Stimulated activated CD8-positive, alpha-beta memory T cell treated with anti-CD3 and anti-CD28 coated beads, Interleukin-7, amount 100 ng/mL, for 4 hours (primary cell): Measurements from ENCODE around the gene NOLC1.
"Not testable (repeated sequence)": the region's sequence is repeated elsewhere in the genome, so short reads cannot be mapped to it uniquely, and the experiment has no call there.

ENCODE experiments used
- DNase-seq, 2 donors: peaks; one replicate each; pipeline ENCODE4 v3.0.0-alpha.2; 2020; ENCODE audit warnings: low read depth in 2 of 2

NOLC1 gene

DNA sequence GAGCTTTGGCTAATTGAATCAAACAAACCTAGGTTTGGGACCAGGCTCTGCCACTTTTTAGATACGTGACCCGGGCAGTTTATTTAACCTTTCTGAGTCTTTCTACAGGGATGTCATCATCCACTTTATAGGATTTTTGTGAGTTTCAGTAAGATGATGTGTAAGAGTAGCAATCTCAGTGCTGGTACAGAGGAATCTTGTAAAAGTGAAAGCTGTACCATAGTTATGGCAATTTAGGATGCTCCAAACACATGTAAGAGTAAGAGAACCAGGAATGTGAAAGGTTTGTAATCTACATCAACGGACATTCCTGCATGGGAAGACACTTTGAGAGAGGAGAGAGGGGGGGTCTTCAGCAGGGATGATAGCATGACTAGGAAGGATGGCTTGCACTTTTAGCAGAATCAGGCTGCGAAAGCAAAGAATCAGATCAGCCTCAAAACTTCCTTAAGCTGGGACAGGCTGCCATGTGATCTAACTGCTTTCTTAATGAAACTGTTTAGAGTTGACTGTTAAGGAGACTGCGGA lies 968 bp downstream of the NOLC1 start:
- no peak for DNase-seq

DNA sequence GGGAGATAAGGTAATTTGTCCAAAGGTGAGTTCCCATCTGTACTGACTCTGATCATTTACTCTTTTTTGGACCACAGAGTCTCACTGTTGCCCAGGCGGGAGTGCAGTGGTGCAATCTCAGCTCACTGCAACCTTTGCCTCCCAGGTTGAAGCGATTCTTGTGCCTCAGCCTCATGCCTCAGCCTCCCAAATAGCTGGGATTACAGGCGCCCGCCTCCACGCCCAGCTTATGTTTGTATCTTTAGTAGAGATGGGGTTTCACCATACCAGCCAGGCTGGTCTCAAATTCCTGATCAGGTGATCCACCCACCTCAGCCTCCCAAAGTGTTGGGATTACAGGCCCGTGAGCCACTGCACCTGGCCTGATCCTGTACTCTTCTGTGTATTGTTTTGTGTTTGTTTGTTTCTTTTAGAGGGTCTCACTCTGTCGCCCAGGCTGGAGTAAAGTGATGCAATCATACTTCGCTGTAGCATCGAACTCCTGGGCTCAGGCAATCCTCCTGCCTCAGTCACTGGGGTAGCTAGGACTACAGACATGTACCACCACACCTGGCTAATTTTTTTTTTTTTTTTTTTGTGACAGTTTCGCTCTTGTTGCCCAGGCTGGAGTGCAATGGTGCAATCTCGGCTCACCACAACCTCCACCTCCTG lies 2.4 kb downstream of the NOLC1 start:
- no peak for DNase-seq

GRCh38 chr10:102157224-102157623 lies 5.0 kb downstream of the NOLC1 start:
- DNase-seq = no peak

DNA sequence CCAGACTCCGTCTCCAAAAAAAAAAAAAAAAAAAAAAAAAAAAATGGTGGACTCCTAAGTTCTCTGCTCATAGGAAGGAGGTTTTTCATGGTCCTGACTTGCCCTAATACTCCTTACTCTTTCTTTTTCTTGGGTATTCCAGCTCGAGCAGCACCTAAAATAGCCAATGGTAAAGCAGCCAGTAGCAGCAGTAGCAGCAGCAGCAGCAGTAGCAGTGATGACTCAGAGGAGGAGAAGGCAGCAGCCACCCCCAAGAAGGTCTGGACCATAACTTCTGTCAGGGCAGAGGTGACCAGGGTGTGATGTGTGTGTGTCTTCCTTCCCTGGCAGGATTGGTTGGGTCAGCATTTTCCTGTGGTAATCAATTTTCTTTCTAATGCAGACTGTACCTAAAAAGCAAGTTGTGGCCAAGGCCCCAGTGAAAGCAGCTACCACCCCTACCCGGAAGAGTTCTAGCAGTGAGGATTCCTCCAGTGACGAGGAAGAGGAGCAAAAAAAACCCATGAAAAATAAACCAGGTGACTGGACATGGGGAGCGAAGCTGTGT lies 6.9 kb downstream of the NOLC1 start:
- no peak for DNase-seq

DNA sequence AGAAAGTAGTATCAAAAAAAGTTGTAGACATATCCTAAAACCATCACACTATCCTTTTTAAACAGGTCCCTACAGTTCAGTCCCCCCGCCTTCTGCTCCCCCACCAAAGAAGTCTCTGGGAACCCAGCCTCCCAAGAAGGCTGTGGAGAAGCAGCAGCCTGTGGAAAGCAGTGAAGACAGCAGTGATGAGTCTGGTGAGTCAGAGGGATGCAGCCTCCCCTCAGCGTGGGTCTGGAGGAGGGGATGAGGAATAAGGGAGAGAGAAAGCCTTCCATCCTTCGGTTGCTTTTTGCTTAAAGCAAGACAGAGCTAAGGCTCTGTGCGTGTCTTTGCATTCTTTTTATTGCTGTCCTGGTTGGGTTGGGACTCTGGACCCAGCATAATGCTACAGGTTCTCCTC lies 7.6 kb downstream of the NOLC1 start:
- DNase-seq = no peak

DNA sequence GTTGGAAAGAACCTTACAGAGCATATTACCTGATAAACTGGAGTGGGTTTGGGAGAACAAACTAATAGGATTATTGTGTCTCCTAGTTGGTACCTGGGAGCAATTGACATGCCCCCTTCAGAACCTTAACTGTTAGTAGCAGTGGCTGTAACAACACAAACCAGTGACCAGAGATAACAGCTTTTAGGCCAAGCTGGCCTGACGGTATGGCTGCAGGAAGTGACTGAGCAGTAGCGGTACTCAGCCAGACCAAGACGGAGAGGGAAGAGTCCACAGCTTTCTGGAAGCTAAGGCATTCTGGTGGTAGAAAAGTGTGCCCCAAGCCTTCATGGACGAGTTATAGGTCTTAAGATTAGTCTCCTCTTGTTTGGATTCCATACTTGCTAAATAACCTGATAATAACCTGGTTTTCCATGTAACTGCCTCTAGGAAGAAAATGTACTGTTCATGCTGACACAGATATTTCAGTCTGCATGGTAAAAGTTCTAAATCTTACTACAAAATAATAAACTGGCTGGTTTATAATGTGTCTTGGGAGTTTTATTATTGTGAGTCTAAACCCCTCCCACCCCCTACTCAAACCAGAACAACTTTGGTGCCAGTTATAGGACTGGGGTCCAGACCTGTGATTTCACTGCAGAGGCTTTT lies 11.3 kb downstream of the NOLC1 start:
- no peak for DNase-seq

DNA sequence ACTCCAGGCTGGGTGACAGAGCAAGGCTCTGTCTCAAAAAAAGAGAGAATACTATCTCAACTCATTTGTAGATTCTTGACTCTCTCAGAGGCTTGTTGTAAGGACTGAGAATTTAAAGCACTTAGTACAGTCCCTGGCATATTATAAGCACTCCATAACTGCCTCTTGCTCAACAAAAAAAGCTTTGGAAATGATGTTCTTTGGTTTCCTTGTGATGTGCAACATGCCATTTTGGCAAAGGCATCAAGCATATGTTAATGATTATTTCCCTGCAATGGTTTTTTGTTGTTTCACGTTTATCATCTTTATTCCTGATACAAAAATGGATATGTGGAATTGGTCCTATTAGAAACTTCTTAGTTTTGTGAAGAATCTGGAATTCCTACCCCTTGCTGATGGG lies 15.7 kb downstream of the NOLC1 start:
- no peak for DNase-seq

- no peak for DNase-seq
Observed at GRCh38 chr10:102170602-102171001, 18.4 kb downstream of the NOLC1 start.

DNA sequence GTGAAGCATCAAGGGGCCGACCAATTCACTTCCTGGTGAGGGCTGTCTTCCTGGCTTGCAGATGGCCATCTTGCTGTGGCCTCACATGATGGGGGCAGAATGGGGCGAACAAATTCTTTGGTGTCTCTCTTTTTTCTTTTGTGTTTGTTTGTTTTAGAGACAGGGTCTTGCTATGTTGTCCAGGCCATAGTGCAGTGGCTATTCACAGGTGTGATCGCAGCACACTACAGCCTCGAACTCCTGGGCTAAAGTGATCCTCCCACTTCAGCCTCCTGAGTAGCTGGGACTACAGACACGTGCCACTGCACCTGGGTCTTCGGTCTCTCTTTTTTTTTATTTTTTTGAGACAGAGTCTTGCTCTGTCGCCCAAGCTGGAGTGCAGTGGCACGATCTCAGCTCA lies 20.1 kb downstream of the NOLC1 start:
- no peak for DNase-seq

DNA sequence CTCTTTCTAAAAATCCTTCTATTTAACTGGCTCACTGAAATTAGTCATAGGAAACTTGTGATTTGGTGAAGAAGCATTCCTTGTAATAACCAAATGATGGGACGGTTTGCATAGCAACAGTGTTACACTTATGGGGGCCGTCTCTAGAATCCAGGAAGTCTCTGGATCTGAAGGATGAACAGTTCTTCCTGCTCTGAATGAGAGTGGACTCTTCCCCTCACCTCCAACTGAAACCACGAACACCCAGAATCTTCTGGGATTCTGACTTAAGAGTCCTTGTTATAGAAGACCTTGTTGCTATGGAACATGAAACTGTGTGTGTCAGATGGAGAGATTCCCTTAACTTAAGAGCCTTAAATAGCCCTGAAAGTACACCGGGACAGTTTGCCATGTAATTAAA lies 23.2 kb downstream of the NOLC1 start:
- DNase-seq = no peak

GRCh38 chr10:102184606-102185005 lies 32.4 kb downstream of the NOLC1 start:
- DNase-seq = no peak

DNA sequence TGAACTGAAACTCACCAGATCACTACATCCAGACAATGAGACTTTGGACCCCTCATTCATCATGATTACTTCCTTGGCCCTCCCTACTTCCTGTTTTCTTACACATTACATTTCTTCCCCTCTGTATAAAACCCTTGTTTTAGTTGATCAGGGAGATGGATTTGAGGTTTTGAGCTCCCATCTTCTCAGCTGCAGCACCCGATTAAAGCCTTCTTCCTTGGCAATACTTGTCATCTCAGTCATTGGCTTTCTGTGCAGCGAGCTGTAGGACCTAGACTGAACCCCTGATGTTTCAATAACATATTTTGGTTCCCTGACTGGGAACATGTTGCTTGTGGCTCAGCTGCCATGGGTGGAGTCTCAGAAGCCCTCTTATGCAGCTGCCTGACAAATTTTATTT lies 33.1 kb downstream of the NOLC1 start:
- DNase-seq = no peak

GRCh38 chr10:102185811-102186527 lies 33.8 kb downstream of the NOLC1 start:
- DNase-seq = no peak

GRCh38 chr10:102188298-102188940 lies 36.2 kb downstream of the NOLC1 start:
- no peak for DNase-seq

GRCh38 chr10:102188941-102189898 lies 37.0 kb downstream of the NOLC1 start:
- not testable (repeated sequence) for DNase-seq

DNA sequence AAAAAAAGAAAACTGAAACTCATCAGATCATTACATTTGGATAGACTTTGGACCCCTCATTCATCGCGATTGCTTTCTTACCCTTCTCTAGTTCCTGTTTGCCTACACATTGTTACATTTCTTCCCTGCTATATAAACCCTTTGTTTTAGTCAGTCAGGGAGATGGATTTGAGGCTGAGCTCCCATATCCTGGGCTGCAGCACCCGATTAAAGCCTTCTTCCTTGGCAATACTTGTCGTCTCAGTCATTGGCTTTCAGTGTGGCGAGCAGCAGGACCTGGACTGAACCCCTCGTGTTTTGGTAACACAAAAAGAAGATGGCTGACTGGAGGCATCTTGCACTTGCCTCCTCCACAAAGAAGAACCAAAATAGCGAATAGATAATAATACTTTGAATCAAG lies 39.8 kb downstream of the NOLC1 start:
- DNase-seq = no peak

GRCh38 chr10:102195296-102195870 lies 43.2 kb downstream of the NOLC1 start:
- no peak for DNase-seq

GRCh38 chr10:102196893-102197292 lies 44.7 kb downstream of the NOLC1 start:
- DNase-seq = no peak

DNA sequence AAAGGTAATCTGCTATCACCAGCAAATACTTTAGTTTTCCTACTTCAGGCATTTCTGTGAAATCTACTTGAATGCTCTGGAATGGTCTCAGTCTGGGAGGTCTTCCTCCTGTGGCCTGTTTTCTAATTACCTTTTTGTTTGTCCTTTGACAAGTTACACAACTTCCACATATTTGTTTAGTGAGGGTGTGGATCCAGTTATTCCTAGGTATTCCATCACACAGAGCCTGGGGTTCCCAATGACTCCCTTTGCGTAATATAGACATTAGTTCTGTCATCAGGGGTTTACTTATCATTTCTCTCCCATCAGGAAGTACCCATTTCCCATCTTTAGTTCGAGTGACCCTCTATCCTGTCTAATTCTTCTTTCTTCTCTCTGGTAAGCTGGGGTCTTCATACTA lies 45.8 kb downstream of the NOLC1 start:
- no peak for DNase-seq
